Measurements from ENCODE around the gene ATAD3A.

The ATAD3A gene

GRCh38 chr1:1567152-1567875 is 55.4 kb downstream of the ATAD3A start (continued):
- no peak for TF ChIP-seq ZFP3 (CRISPR knock-in tag; IDR thresholded peaks at IDR 0.05)
- no peak for TF ChIP-seq TSHZ2 (CRISPR knock-in tag; IDR thresholded peaks at IDR 0.05)
- TF ChIP-seq CREB5 (CRISPR knock-in tag; IDR thresholded peaks at IDR 0.05; ENCODE audit: low read depth) = no peak

GRCh38 chr1:1567891-1568291 is 55.9 kb downstream of the ATAD3A start:
- TF ChIP-seq RARB (CRISPR knock-in tag; IDR thresholded peaks at IDR 0.05) = no peak
- TF ChIP-seq ZFP30 (CRISPR knock-in tag; IDR thresholded peaks at IDR 0.05) = no peak
- no peak for TF ChIP-seq PPARA (CRISPR knock-in tag; IDR thresholded peaks at IDR 0.05; ENCODE audit: borderline replicate concordance)
- no peak for TF ChIP-seq ESRRG (CRISPR knock-in tag; IDR thresholded peaks at IDR 0.05)
- TF ChIP-seq TOX (CRISPR knock-in tag; IDR thresholded peaks at IDR 0.05; ENCODE audit: borderline replicate concordance) = no peak
- no peak for TF ChIP-seq GLIS3 (CRISPR knock-in tag; IDR thresholded peaks at IDR 0.05)
- TF ChIP-seq PATZ1 (CRISPR knock-in tag; IDR thresholded peaks at IDR 0.05; ENCODE audit: borderline replicate concordance) = no peak
- TF ChIP-seq BACH2 (CRISPR knock-in tag; IDR thresholded peaks at IDR 0.05; ENCODE audit: borderline replicate concordance) = no peak
- no peak for TF ChIP-seq TCF4 (CRISPR knock-in tag; IDR thresholded peaks at IDR 0.05; ENCODE audit: borderline replicate concordance)
- no peak for TF ChIP-seq CREB5 (CRISPR knock-in tag; IDR thresholded peaks at IDR 0.05; ENCODE audit: low read depth)
- TF ChIP-seq POU6F1 (CRISPR knock-in tag; IDR thresholded peaks at IDR 0.05; ENCODE audit: borderline replicate concordance, low read depth) = no peak
- TF ChIP-seq TSHZ2 (CRISPR knock-in tag; IDR thresholded peaks at IDR 0.05) = no peak
- TF ChIP-seq CSRNP3 (CRISPR knock-in tag; IDR thresholded peaks at IDR 0.05) = no peak
- TF ChIP-seq CSDC2 (CRISPR knock-in tag; IDR thresholded peaks at IDR 0.05) = no peak
- no peak for TF ChIP-seq ZFP3 (CRISPR knock-in tag; IDR thresholded peaks at IDR 0.05)
- TF ChIP-seq ZNF8 (CRISPR knock-in tag; IDR thresholded peaks at IDR 0.05) = no peak
- no peak for ATAC-seq
